GM12864 (cell line): ENCODE data around the gene ATL2.

Experiments
- DNase-seq: peaks from one replicate; pipeline ENCODE4 v3.0.0-alpha.2; 2011; ENCODE audit warnings: low read depth
- H3K4me3 ChIP-seq: 2 replicates; pipeline ENCODE4 v1.5.1; 2011; ENCODE audit warnings: mild to moderate bottlenecking, low read depth, low read length, control low read depth
- TF ChIP-seq, protein P1 (sequence below): IDR thresholded peaks from 2 replicates; pipeline ENCODE4 v1.5.1; 2011; ENCODE audit warnings: low read depth, mild to moderate bottlenecking, moderate library complexity, low read length, control low read depth, inconsistent platforms; ENCODE audit errors: missing control alignments

The ATL2 gene

DNA sequence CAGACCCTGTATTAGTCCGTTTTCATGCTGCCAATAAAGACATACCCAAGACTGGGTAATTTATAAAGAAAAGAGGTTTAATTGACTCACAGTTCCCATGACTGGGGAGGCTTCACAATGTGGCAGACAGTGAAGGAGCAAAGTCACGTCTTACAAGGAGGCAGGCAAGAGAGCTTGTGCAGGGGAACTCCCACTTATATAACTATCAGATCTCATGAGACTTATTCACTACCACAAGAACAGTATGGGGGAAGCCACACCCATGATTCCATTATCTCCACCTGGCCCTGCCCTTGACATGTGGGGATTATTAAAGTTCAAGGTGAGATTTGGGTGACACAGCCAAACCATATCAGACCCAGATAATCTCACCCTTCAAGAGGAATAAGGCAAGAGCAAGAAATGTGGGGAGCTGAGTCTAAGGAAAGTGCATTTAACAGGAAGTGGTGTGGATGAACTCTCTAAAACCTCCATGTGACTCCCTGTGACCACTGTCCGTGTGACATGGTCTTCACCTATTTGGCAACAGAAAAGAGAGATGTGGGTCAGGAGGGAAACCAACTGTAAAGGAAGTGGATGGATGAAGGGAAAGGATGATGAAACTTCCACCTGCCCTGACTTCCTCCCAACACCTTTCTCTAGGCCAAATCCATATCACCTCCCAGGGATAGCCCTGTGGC lies 110.6 kb downstream of the ATL2 start:
- H3K4me3 ChIP-seq, result no peak overlapping the region
- TF ChIP-seq, protein P1, sequence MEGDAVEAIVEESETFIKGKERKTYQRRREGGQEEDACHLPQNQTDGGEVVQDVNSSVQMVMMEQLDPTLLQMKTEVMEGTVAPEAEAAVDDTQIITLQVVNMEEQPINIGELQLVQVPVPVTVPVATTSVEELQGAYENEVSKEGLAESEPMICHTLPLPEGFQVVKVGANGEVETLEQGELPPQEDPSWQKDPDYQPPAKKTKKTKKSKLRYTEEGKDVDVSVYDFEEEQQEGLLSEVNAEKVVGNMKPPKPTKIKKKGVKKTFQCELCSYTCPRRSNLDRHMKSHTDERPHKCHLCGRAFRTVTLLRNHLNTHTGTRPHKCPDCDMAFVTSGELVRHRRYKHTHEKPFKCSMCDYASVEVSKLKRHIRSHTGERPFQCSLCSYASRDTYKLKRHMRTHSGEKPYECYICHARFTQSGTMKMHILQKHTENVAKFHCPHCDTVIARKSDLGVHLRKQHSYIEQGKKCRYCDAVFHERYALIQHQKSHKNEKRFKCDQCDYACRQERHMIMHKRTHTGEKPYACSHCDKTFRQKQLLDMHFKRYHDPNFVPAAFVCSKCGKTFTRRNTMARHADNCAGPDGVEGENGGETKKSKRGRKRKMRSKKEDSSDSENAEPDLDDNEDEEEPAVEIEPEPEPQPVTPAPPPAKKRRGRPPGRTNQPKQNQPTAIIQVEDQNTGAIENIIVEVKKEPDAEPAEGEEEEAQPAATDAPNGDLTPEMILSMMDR, result no peak
- no peak for DNase-seq

DNA sequence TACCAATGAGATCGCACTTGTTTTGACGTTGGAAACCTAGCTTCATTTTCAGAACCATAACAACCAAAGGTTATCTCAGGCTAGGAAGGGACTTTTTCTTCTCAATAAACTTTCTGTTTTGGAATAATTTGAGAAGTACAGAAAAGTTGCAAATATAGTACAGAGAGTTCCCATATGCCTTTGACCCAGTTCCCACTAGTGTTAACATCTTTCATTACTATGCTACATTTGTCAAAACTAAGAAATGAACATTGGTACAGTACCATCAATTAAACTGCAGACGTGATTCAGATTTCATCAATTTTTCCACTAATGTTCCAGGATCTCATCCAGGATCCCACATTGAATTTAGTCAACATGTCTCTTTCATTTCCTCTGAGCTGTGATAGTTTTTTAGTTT lies 111.6 kb downstream of the ATL2 start:
- no peak for DNase-seq
- TF ChIP-seq, protein P1, result no peak
- no peak overlapping the region for H3K4me3 ChIP-seq

DNA sequence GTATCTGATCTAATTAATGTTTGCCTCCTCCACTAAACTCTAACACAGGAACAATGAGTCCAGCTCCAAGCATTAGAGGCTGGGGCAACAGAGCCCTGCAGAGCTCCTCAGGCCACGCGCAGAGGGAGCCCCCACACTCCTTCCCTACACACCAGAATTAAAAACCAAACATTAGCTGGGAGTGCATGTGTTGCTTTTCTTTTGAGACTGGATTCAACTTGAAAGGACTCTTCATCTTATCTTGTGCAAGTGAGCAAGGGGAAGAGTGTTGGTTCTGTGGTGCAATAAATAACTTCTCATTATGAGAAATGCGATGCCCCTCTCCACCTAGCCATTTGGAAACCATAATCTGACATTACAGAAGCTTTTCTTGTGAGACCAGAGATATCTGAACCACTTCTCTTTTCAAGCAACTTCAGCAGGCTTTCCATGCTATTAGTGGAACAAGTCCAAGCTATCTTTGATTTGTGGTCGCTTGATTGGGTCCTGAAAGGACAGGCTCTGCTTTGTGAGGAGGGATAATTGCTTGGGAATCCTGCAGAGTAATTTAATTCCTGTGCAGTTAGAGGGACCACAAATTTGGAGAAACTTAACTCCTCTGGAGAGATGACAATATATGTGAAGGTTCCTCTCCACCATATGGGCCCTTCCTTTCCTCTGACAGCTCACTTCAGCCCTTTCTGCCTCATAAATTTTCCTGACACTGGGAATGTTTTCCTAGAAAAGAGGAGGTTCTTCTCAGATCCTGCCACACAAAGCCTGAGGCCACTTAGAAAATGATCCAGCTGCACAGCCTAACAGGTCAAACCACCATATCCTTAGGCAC lies 112.5 kb downstream of the ATL2 start:
- no peak overlapping the region for H3K4me3 ChIP-seq
- DNase-seq, result no peak

DNA sequence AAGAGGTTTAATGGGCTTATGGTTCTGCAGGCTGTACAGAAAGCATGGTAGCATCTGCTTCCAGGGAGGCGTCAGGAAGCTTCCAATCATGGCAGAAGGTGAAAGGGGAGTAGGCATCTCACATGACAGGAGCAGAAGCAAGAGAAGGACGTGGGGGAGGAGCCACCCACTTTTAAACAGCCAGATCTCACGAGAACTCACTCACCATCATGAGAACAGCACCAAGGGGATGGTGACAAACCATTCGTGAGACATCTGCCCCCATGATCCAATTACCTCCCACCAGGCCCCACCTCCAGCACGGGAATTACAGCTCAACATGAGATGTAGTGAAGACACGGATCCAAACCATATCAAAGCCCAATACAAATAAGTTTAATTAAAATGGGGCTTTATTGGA lies 113.8 kb downstream of the ATL2 start:
- TF ChIP-seq, protein P1, result no peak
- no peak for DNase-seq
- no peak overlapping the region for H3K4me3 ChIP-seq

More for the DNA sequence above, 112.5 kb downstream of the ATL2 start:
- TF ChIP-seq, protein P1, result no peak

DNA sequence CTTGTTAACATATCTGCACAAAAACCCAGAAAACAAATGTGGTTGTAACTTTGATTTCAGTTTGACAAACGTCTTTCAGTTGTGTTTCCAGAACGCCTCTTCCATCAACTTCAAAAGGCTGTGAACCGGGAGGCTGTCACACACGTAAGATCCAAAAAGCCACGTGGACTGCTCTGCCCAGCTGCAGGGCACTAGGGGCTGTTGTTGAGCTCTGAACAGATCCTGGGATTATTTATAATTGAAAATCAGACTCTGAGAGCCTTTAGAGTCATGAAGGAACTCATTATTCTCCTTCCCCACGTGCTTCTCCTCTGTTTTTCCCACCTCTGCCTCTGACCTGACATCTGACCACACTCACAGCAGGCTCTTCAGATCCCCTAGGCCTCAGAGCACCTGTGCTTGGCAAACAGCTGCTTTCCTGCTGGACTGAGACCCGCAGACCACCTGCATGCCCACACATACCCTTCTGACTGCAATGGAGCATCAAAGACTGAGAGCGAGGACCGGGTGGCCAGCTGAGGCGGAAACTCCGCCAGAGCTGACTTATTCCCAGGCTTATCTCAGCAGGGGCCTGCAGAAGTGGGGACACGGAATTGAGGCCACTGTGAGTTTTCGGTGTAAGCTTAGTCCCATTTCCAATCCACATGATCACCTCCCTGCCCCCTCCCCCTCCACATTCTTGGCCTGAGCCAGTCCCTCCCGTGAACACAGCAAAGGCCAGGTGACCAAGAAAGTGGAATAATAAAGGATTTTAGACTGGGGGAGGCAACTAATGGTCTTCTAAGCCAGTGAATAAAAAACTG lies 114.8 kb downstream of the ATL2 start:
- no peak overlapping the region for H3K4me3 ChIP-seq
- TF ChIP-seq, protein P1, result no peak
- peak; percentile 64 for DNase-seq

DNA sequence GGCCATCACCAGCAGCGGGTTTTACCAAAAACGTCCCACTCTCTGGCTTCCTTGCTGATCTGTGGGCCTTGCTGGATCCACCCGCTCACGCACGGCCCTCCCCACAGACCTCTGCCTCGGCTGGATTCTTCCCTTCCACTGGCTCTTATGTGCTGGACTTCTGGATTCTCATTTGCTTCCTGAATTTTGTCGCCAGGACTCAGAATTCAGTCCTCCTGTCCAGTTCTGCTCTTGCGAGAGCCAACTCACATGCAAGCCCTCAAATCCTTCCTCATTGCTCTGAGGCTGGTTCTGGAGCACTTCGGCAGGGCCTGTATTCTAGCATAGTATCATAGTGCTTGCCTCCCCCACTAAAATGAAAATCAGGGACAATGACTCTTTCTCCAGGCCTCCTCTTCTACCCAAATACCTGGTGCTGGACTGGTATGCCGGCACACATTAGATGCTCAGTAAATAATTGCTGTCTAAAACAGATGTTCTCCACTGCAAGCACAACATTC lies 115.5 kb downstream of the ATL2 start:
- TF ChIP-seq, protein P1, result no peak
- no peak overlapping the region for H3K4me3 ChIP-seq
- DNase-seq, result no peak
